ENCODE data around the gene ZNHIT1. TPM values are rescaled to one million over a fixed set of nuclear protein-coding genes. Genes with fewer than 3 reads are reported as not detected.

The ZNHIT1 gene
- polyA plus RNA-seq, 2 of the 4 experiments (the other 2 are of a cell fraction) = 33.2 to 55.9 TPM

- no peak for TF ChIP-seq SREBF2 (IDR thresholded peaks at IDR 0.05)
- no peak for TF ChIP-seq CHD2 (IDR thresholded peaks at IDR 0.05; ENCODE audit: low read length, partially characterized antibody)
- no peak for TF ChIP-seq MAZ (IDR thresholded peaks at IDR 0.05; ENCODE audit: borderline replicate concordance, low read depth, low read length)
- TF ChIP-seq TP53 (CRISPR knock-in tag; IDR thresholded peaks at IDR 0.05) = no peak
- no peak for TF ChIP-seq JUN (IDR thresholded peaks at IDR 0.05)
- no peak for TF ChIP-seq FOSB (CRISPR knock-in tag; IDR thresholded peaks at IDR 0.05)
- TF ChIP-seq KDM1A (IDR thresholded peaks at IDR 0.05; ENCODE audit: low read depth) = no peak
- TF ChIP-seq CHD4 (IDR thresholded peaks at IDR 0.05; ENCODE audit: borderline replicate concordance) = no peak
- no peak for TF ChIP-seq NFE2L2 (conservative IDR thresholded peaks at IDR 0.05; ENCODE audit: low read length)
- TF ChIP-seq PHF8 (IDR thresholded peaks at IDR 0.05; ENCODE audit: borderline replicate concordance, low read depth) = no peak
- TF ChIP-seq CBX8 (IDR thresholded peaks at IDR 0.05) = no peak
- no peak for TF ChIP-seq USF2 (IDR thresholded peaks at IDR 0.05)
- TF ChIP-seq HMGXB4 (CRISPR knock-in tag; IDR thresholded peaks at IDR 0.05; ENCODE audit: borderline replicate concordance) = no peak
- TF ChIP-seq CTCF (IDR thresholded peaks at IDR 0.05) = no peak
- TF ChIP-seq HOXA7 (CRISPR knock-in tag; IDR thresholded peaks at IDR 0.05) = no peak
- ChIA-PET POLR2A (interaction anchor here (1.5 kb wide), 1 partner anchor 13 kb away, joined by 4 read pairs; no protein-coding TSS in a partner anchor), CTCF (interaction anchor here (2.4 to 3.8 kb wide), 3 partner anchors 21 to 95 kb away, joined by 9 to 16 read pairs (median 10); partner anchors contain the start of genes PLOD3 and ZNHIT1)
- DNase-seq (ENCODE audit: low read depth in 1 of 2, low spot score in 1 of 2) = no peak
- no peak for FAIRE-seq
- 94% methylated on average over 21 of the region's 28 CpGs for WGBS (ENCODE audit: missing lambda C conversion rate)
- Histone ChIP-seq H3K4me1 (peaks cover 6% of the 10 kb centered on the region), H3K4me3 (no peak overlapping the region), H3K4me2 (no peak overlapping the region), H3K9me3 (no peaks in the 10 kb centered on the region), H3K27ac (no peak overlapping the region)
- no peak for ATAC-seq
These were observed 20.5 kb downstream of the ZNHIT1 start for GRCh38 chr7:101238226-101239182.

GRCh38 chr7:101239191-101239950 lies 21.4 kb downstream of the ZNHIT1 start:
- H3K27ac ChIP-seq = no peak overlapping the region
- TF ChIP-seq PBX3 (IDR thresholded peaks at IDR 0.05) = no peak
- no peak for TF ChIP-seq NFE2L2 (conservative IDR thresholded peaks at IDR 0.05; ENCODE audit: low read length)
- no peak for TF ChIP-seq NR3C1 (IDR thresholded peaks at IDR 0.05)
- TF ChIP-seq HEYL (CRISPR knock-in tag; IDR thresholded peaks at IDR 0.05) = no peak
- TF ChIP-seq TP53 (CRISPR knock-in tag; IDR thresholded peaks at IDR 0.05) = no peak
- no peak for TF ChIP-seq RCOR1 (IDR thresholded peaks at IDR 0.05; ENCODE audit: low read depth, low read length)
- no peak for TF ChIP-seq CHD2 (IDR thresholded peaks at IDR 0.05; ENCODE audit: low read length, partially characterized antibody)
- no peak for TF ChIP-seq TFCP2L1 (CRISPR knock-in tag; IDR thresholded peaks at IDR 0.05)
- TF ChIP-seq ZSCAN20 (CRISPR knock-in tag; IDR thresholded peaks at IDR 0.05) = no peak
- no peak for TF ChIP-seq FOXS1 (CRISPR knock-in tag; IDR thresholded peaks at IDR 0.05)
- TF ChIP-seq EHF (CRISPR knock-in tag; IDR thresholded peaks at IDR 0.05) = no peak
- no peak for FAIRE-seq
- no peak overlapping the region for H3K4me2 ChIP-seq
- ATAC-seq = no peak
- no peak for DNase-seq (ENCODE audit: low read depth in 1 of 2, low spot score in 1 of 2)
- POLR2A ChIA-PET = interaction anchor here (1.5 kb wide), 1 partner anchor 13 kb away, joined by 4 read pairs; no protein-coding TSS in a partner anchor
- peaks cover 10% of the 10 kb centered on the region for H3K4me1 ChIP-seq
- CTCF ChIA-PET = interaction anchor here (0.5 to 3.8 kb wide), 4 partner anchors 21 to 96 kb away, joined by 3 to 16 read pairs (median 10); partner anchors contain the start of genes PLOD3 and ZNHIT1
- H3K9me3 ChIP-seq = no peaks in the 10 kb centered on the region
- 89% methylated on average over 26 of the region's 27 CpGs for WGBS (ENCODE audit: missing lambda C conversion rate)
- H3K4me3 ChIP-seq = no peak overlapping the region
